H1 (cell line): ENCODE measurements around the gene IQCM.

Source experiments
- NANOG ChIP-seq: IDR thresholded peaks from 2 replicates; pipeline ENCODE4 v1.6.1; 2011; ENCODE audit warnings: low read length, low read depth, mild to moderate bottlenecking, inconsistent platforms; ENCODE audit not compliant: insufficient read depth, poor library complexity, severe bottlenecking
- POLR2A ChIP-seq, 2 experiments: IDR thresholded peaks; 1 replicate in 1 of 2; 2 replicates in 1 of 2; pipeline ENCODE4 v1.6.1; 2011; ENCODE audit warnings: low read depth in 2 of 2, low read length in 2 of 2, mild to moderate bottlenecking in 2 of 2; ENCODE audit errors: control extremely low read depth in 1 of 2
- POLR2AphosphoS5 ChIP-seq: IDR thresholded peaks from 2 replicates; pipeline ENCODE4 v1.6.1; 2011; ENCODE audit warnings: low read depth, low read length
- RNF2 ChIP-seq: fragments of 200-900, 300-1000 bp; sonication (generic); IDR thresholded peaks from 2 replicates; pipeline ENCODE4 v1.7.1; 2016; ENCODE audit warnings: borderline replicate concordance, low read depth, mild to moderate bottlenecking, antibody characterized with exemption, low read length; ENCODE audit not compliant: poor library complexity, severe bottlenecking; ENCODE audit errors: missing control alignments
- SIN3A ChIP-seq, 2 experiments: IDR thresholded peaks in 1 of 2; conservative IDR thresholded peaks in 1 of 2; 2 replicates each; pipeline ENCODE4 v1.6.1; 2011 to 2012; ENCODE audit warnings: low read length in 2 of 2, improper control_type of control experiment in 1 of 2, low read depth in 1 of 2, mild to moderate bottlenecking in 1 of 2
- ZNF274 ChIP-seq: IDR thresholded peaks from 2 replicates; pipeline ENCODE4 v1.7.0; 2012; ENCODE audit warnings: low read length, borderline replicate concordance; ENCODE audit errors: extremely low read depth
- TF ChIP-seq, protein P1 (sequence below), 3 experiments: IDR thresholded peaks; 1 replicate in 2 of 3; 2 replicates in 1 of 3; pipeline versions ENCODE4 v1.5.1 to v1.6.1; 2011; ENCODE audit warnings: low read length in 3 of 3, mild to moderate bottlenecking in 3 of 3, inconsistent platforms in 2 of 3, low read depth in 1 of 3, moderate library complexity in 1 of 3; ENCODE audit not compliant: insufficient read depth in 1 of 3; ENCODE audit errors: control extremely low read depth in 1 of 3

DNA sequence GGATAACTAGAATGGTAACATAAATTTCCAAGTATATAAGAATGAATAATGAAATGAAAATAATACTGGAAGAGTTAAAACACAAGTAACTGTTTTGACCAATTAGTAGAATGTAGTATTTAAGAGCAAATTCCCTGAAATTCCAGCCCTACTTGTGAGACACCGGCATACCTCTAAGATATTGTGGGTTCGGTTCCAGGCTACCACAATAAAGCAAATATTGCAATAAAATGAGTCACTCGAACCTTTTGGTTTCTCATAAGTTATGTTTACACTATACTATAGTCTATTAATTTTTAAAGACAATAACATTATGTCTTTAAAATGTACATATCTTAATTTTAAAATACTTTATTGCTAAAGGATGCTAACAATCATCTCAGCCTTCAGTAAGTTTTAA, 15.2 kb upstream of the IQCM start:
- no peak for TF ChIP-seq ZNF274
- no peak for TF ChIP-seq RNF2
- TF ChIP-seq, protein P1, sequence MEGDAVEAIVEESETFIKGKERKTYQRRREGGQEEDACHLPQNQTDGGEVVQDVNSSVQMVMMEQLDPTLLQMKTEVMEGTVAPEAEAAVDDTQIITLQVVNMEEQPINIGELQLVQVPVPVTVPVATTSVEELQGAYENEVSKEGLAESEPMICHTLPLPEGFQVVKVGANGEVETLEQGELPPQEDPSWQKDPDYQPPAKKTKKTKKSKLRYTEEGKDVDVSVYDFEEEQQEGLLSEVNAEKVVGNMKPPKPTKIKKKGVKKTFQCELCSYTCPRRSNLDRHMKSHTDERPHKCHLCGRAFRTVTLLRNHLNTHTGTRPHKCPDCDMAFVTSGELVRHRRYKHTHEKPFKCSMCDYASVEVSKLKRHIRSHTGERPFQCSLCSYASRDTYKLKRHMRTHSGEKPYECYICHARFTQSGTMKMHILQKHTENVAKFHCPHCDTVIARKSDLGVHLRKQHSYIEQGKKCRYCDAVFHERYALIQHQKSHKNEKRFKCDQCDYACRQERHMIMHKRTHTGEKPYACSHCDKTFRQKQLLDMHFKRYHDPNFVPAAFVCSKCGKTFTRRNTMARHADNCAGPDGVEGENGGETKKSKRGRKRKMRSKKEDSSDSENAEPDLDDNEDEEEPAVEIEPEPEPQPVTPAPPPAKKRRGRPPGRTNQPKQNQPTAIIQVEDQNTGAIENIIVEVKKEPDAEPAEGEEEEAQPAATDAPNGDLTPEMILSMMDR (IDR thresholded peaks at IDR 0.05; ENCODE audit: control extremely low read depth in 1 of 3, insufficient read depth in 1 of 3, low read depth in 1 of 3, low read length in 3 of 3) = no peak
- TF ChIP-seq SIN3A (conservative IDR thresholded peaks at IDR 0.05 in 1 of 2, IDR thresholded peaks at IDR 0.05 in 1 of 2; ENCODE audit: low read depth in 1 of 2, low read length in 2 of 2) = no peak
- TF ChIP-seq POLR2AphosphoS5 = no peak
- TF ChIP-seq NANOG = no peak
- TF ChIP-seq POLR2A (IDR thresholded peaks at IDR 0.05; ENCODE audit: control extremely low read depth in 1 of 2, low read depth in 2 of 2, low read length in 2 of 2) = no peak
